ENCODE measurements around the gene EIF3F. TPM values are rescaled to one million over a fixed set of nuclear protein-coding genes. Genes with fewer than 3 reads are reported as not detected.
"Not testable (repeated sequence)": the region's sequence is repeated elsewhere in the genome, so short reads cannot be mapped to it uniquely, and the experiment has no call there.

EIF3F gene
- polyA plus RNA-seq, 3 donors, result 277 to 670 (median 435) TPM

DNA sequence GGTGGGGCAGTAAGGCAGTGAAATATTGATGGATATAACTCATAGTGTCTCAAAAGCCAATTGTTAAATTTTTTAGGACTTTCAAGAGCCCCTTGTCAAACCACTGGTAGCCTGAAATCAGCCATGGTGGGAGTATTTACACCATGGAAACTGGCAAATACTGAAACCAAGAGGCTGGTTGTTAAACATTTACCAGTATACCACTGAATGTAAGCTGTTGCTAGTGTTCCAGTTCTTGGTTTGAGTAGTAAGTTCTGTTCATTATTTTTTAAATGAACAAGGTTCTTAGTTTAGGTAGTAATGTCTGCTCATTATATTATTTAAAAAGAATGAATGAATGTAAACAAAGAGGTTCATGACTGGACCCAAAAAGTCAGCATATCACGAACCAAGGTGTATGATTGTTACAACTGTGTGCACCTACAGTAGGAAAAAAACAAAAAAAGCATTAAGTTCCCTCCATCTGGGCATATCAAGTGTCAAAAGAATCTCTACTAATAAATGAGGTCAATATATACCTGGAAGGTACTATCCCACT is 4.5 kb upstream of the EIF3F start:
- 73 to 96% (median 79%) methylated on average over 1 of the region's 1 CpG for WGBS, 3 donors
- H3K27ac ChIP-seq (ENCODE audit: low read depth, low read length), result no peak overlapping the region

DNA sequence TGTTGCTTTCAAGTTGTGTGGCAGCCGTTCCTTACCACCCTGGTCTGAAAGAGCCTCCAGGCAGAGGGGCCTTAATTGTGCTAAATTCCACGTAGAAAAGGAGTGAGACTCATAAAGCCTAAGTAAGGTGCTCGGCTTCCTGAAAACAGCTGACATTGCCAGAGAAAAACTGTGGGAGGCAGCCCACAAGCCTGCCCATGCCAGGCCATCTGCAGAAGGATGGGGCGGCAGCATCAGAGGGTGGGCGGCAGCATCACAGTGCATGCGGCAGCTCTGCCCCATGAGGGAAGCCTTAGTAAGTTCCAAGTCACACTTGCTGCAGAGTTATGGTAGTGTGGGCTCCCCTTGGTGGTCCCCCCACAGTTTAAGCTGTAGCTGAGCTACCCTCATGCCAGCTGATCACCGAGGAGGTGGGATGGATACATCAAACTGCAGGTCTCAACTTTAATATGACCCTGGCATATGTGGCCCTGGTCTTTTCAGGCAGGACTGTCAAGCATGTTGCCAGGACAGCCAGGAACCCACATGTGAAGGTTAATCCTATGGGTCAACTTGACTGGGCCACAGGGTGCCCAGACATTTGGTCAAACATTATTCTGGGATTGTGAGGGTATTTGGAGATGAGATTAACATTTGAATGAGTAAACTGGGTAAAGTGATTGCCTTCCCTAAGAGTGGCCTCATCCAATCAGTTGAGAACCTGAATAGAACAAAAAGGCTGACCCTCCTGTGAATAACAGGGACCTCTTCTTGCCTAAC is 3.1 kb upstream of the EIF3F start:
- 73 to 91% (median 76%) methylated on average over 7 of the region's 7 CpGs for WGBS, 3 donors
- no peak overlapping the region for H3K27ac ChIP-seq (ENCODE audit: low read depth, low read length)

DNA sequence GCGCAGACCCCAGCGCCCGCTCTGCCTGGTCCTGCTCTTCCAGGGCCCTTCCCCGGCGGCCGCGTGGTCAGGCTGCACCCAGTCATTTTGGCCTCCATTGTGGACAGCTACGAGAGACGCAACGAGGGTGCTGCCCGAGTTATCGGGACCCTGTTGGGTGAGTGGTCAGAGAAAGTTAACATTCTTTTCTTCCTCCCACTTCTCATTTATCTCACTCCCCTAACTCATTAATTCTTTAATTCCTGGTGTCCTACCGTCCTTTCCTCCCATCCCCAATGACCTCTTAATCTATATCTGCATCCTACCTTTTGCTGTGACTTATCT is 385 bp downstream of the EIF3F start:
- 0% methylated on average over 6 to 9 of the region's 13 CpGs for WGBS, 3 donors

DNA sequence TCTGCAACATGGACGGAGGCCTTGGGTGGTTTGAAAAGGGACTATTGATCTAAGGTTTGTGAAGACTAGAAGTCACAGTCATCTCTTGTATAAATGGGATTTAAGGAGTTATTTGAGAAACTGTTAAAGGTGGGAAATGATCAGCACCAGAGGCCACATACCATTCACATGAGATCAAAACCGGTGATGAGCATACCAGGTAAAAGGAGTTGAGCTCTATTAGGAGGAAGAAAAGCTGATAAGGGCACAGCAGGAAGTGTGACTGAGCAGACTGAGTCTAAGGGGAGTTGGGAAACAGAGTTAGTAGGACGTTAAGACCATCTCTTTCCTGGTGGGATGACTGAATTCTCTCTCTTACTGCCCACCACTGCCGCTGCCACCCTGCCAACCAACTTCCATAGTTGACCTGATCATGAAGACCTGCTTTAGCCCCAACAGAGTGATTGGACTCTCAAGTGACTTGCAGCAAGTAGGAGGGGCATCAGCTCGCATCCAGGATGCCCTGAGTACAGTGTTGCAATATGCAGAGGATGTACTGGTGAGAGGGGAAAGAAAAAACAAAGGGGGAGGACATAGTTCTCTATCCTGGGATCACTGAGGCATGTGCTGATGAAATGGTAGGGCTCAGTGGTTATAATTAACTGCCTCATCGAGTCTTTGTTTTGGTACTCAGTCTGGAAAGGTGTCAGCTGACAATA is 7.6 kb downstream of the EIF3F start:
- no peak overlapping the region for H3K27ac ChIP-seq (ENCODE audit: low read depth, low read length)
- 65 to 88% (median 66%) methylated on average over 6 of the region's 6 CpGs for WGBS, 3 donors

More for the DNA sequence above, 385 bp downstream of the EIF3F start:
- H3K27ac ChIP-seq (ENCODE audit: low read depth, low read length), result not testable (repeated sequence)

DNA sequence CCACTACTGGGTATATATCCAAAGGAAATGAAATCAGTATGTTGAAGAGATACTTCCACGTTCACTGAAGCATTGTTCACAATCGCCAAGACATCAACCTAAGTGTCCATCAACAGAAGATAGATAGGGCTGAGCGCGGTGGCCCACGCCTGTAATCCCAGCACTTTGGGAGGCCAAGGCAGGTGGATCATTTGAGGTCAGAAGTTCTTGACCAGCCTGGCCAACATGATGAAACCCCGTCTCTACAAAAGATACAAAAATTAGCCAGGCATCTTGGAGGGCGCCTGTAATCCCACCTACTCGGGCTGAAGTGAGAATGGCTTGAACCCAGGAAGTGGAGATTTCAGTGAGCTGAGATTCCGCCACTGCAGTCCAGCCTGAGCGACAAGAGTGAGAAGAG is 12.7 kb downstream of the EIF3F start:
- 91 to 95% (median 91%) methylated on average over 10 of the region's 10 CpGs for WGBS, 3 donors
- H3K27ac ChIP-seq (ENCODE audit: low read depth, low read length), result no peak overlapping the region

DNA sequence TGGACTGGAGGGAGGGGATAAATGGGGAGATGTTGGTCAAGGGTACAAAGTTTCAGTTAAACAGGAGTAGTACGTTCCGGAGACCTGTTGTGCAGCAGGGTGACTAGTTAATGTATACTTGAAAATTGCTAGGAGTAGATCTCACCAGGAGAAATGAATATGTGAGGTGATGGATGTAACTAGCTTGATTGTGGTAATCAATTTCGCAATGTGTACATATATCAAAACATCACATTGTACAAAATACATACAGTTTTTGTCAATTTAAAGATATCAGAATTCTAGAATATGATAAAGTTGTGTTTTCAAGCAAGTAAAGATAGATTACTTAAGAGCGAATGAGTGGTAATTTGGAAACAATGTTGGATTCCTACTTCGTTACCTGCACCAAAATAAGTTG is 13.3 kb downstream of the EIF3F start:
- 71 to 77% (median 72%) methylated on average over 5 of the region's 5 CpGs for WGBS, 3 donors

DNA sequence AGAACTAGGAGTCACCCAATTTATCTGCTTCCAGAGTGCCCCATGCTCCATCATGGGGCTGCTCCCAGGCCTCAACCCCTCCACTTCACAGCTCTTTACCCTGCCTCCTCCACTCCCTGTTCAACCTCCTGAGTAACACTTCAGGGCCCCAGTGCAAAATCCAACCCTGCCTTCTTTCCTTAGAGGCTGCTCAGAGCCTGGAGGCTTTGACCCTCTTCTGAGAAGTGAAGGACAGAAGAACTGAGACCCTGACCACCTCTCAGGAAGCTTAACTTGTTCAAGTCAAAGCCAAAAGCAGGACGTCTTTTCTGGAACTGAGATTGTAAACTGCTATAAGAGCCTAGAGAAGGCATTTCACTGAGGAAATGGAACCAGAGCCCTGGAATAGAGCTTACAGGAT is 15.5 kb downstream of the EIF3F start:
- no peak overlapping the region for H3K27ac ChIP-seq (ENCODE audit: low read depth, low read length)
- 56 to 67% (median 66%) methylated on average over 1 of the region's 1 CpG for WGBS, 3 donors

More for the DNA sequence above, 13.3 kb downstream of the EIF3F start:
- H3K27ac ChIP-seq (ENCODE audit: low read depth, low read length), result no peak overlapping the region

DNA sequence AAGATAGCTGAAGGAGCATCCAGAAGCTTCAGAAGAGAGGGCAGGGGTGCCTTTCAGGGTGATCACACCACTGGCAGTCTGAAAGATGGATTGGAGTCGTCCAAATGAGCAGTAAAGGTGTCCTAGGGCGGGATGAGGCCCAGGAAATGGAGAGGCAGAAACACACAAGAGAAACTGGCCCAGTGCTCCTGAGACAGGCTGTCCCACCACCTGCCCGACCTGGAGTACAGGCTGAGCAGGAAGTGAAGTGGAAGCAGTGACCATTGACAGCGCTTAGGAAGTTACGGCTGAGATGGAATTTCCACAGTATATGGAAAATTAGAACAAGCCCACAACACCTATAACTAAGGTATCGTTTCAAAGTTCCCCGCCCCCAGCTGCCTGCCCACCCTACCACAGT is 16.1 kb downstream of the EIF3F start:
- no peak overlapping the region for H3K27ac ChIP-seq (ENCODE audit: low read depth, low read length)
- WGBS, 3 donors, result 65 to 79% (median 66%) methylated on average over 7 of the region's 7 CpGs

DNA sequence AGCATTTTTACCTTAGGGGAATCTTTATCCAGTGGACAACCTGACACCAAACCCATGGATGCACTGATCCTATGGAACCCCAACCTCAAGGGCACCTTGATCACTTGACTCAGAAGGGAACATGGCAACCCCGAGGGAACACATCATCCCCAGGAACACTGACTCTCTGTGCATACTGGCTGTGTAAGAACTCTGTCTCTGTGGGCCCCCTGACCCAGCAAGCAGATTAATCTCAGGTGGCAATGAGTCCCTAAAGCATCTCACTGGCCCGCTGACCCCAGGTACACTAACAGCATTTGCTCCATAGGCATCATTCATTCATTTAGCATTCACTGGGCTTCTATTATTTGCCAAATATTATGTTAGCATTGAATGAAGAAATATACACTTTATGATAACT is 16.9 kb downstream of the EIF3F start:
- 86 to 93% (median 90%) methylated on average over 2 of the region's 2 CpGs for WGBS, 3 donors
- no peak overlapping the region for H3K27ac ChIP-seq (ENCODE audit: low read depth, low read length)

DNA sequence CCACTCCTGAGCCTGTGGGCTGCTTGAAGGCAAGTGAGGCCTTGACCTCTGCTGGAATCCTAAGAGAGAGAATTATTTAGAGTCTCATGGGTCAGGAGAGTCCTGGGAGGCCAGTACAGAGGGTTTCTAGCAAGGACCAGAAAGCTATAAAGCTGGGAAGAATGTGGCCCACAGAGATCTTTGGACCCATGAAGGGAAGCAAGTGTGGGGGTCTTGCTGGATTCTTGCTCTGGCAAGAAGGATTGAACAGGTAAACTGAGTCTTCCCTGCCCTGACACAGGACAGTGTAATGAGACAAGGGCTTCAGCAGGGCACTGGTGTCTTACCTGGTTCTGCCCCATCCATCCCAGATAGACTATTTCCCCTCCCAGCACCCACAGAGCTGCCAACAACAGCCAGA is 18.4 kb downstream of the EIF3F start:
- no peak overlapping the region for H3K27ac ChIP-seq (ENCODE audit: low read depth, low read length)

DNA sequence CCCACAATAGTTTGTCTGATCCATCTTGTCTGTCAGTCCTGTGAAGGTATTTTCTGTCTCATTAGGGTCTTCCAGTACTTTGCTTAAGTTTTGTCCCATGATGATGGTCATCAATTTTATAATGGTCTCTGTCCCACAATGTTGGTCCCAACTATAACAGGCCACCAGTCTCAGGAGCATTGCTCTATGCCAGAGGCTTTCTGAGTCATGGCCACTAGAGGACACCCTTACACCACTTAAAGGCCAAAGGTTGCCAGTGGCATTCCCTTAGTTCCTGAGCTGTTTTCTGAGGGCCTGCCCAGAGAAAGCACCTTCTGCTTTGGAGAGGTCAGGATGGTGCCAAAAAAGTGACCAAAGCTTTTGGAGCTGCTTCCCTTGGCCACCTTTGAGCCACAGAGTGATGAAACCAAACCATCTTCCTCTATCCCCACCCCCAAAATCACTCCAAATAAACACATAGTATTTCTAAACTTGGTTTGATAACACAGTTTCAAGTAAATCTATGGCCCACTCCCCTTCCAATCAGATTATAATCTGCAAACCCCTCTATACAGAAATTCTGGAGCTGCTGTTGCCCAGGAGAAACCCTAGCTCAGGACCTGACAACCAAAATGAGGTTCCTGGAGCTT is 19.3 kb downstream of the EIF3F start:
- H3K27ac ChIP-seq (ENCODE audit: low read depth, low read length), result no peak overlapping the region

DNA sequence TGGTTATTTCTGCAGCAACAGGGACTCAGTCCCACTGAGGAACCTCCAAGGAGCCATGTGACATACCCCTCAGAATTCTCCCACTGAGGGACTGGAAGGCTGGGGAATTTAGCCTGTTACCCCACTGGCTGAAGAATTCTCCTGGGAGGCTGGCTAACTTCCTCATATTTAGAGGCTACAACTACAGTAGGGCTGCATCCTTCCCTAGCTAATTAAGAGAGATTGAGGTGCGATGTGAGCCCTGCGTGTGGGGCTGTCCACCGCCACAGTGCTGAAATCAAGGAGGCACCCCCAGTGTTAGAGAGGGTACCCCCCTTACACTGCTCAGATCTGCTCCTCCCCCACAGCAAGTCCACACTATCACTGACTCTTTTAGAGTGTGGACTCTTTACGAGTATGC is 21.1 kb downstream of the EIF3F start:
- 50 to 52% (median 52%) methylated on average over 4 of the region's 4 CpGs for WGBS, 3 donors
- H3K27ac ChIP-seq (ENCODE audit: low read depth, low read length), result no peak overlapping the region

DNA sequence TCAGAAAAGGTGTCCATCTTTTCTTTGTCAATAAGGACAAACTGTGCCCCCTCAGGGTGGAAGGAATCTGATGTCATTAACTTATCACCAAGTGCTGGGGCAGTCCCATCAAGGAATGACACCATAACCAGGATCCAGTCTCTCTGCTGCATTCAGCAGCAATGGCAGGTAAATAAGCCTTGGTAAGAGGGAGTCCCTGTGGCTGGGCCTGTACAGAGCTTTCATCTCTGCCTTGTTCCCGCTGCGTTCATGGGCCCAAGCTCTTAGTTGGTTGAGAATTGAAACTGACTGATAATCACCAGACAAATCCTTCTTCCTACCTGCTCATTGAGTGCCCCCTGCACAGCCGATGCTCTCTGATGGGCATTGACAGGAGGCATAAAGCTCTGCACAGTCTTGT is 22.7 kb downstream of the EIF3F start:
- 87 to 97% (median 88%) methylated on average over 3 of the region's 3 CpGs for WGBS, 3 donors
- no peak overlapping the region for H3K27ac ChIP-seq (ENCODE audit: low read depth, low read length)

DNA sequence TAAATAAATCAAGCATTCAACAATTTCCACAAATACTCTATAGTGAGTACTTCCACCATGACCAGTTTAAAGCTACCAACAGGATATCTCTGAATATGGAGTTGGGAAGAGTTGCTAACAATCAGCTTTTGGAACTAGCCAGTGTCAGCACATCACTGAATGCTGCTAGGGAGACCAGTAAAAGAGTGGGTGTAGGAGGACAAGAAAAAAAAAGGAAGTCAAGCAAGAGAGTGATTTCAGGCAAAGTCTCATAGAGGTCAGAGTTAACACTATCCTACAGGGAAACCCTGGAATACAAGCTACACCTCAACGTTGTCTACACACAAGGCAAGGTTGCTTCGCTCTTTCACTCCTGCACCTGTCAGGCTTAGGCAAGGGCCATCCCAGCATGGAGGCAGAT is 24.2 kb downstream of the EIF3F start:
- WGBS, 3 donors, result 70 to 74% (median 72%) methylated on average over 2 of the region's 2 CpGs
- H3K27ac ChIP-seq (ENCODE audit: low read depth, low read length), result no peak overlapping the region

DNA sequence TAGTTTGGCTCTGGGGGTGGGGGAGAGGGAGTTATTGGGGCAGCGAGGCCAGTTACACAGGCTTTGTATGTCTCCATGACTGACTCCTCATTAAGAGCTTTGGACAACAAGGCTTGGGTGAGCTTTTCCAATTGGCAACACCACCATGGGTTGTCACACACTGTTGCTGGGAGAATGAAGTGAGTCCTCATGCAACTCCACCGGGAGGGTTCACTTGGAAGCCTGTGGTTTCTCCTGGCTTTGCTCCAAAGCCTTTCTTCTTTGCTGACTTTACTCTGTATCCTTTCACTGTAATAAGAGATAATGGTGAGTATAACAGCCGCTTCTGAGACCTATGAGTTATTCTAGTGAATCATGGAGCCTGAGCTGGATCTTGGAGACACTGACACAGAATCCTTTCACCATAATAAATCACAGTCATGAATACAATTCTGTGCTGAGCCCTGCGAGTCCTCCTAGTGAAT is 24.9 kb downstream of the EIF3F start:
- WGBS, 3 donors, result 43 to 58% (median 54%) methylated on average over 4 of the region's 4 CpGs

DNA sequence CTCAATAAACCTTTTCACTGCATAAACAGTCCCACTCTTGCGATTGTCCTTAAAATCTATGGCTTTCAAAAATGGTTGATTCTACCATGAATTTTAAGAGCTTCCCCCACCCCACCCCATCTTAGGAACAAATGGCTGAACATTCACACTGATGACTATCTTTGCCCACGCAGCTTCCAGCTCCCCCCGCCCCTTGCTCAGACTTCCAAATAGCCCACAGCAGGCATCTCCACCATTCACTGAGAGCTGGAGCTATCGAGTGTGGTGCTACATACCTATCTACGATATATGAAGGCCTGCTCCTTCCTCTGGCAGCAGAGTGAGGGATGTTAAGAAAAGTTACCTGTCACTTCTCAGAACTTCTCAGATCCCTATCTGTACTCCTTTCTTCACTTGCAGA is 26.7 kb downstream of the EIF3F start:
- H3K27ac ChIP-seq (ENCODE audit: low read depth, low read length), result no peak overlapping the region
- 80 to 90% (median 82%) methylated on average over 5 of the region's 5 CpGs for WGBS, 3 donors

More for the DNA sequence above, 24.9 kb downstream of the EIF3F start:
- H3K27ac ChIP-seq (ENCODE audit: low read depth, low read length), result no peak overlapping the region

DNA sequence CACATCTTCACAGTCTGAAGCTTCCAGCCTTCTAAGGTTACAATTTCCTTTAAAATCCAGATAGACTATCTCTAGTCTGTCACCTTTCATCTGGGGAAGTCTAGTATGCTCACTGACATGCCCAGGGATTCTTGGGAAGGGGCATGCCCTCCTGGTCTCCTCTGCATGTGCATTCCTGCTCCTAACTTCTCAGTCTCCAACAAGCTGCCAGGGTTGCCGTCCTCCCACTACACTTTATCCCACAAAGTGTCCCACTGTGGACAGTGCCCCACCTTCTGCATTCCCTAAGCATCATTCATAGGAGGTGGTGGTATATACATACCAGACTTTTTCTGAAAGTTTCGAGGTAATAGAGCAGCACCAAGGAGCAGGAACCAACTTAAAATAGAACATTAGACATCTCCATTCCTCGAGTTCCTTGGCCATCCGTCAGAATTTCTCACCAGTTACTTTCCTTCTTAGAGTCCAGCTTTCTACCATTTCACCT is 28.7 kb downstream of the EIF3F start:
- 59 to 73% (median 71%) methylated on average over 4 of the region's 4 CpGs for WGBS, 3 donors

DNA sequence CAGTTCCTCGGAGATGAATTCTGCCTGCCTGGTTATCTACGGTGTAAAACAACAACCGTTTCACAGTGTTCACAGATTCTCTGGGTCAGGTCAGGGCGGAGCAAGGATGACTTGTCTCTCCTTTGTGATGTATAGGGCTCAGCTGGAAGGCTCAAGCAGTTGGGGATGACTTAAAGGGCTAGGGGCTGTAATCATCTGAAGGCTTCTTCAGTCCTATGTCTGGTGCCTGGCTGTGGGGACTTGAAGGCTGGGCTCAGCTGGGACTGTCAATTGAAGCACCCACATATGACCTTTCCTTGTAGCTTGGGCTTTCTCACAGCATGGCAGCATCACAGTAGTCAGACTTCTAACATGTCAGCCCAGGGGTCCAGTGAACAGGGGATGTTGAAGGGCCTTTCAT is 29.3 kb downstream of the EIF3F start:
- no peak overlapping the region for H3K27ac ChIP-seq (ENCODE audit: low read depth, low read length)
- 28 to 55% (median 37%) methylated on average over 4 of the region's 4 CpGs for WGBS, 3 donors

More for the DNA sequence above, 28.7 kb downstream of the EIF3F start:
- no peak overlapping the region for H3K27ac ChIP-seq (ENCODE audit: low read depth, low read length)

DNA sequence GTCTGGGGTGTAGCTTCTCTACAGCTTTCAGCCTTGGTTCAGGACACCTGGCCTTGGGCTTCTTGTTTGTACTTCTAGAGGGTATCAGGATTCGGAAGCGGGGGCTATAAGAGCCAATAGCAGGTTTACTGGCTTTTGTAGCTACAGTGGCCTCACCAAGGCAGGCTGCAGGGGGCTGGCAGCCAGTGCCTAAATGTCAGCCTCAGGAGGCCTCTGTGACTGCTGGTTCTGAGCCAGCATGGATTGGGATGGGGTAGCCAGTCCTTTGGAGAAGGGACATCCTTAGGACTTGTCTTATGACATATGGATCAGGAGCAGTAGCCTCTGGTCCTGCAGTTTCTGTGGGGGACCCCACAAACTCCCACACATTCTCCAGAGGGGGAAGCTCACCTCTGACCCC is 29.9 kb downstream of the EIF3F start:
- WGBS, 3 donors, result 86 to 100% (median 96%) methylated on average over 2 of the region's 2 CpGs
- H3K27ac ChIP-seq (ENCODE audit: low read depth, low read length), result no peak overlapping the region

Data from adipose tissue (tissue), 3 donors.